Central memory CD4-positive, alpha-beta T cell (primary cell): ENCODE data around the gene SLC24A3.

ENCODE experiments used
- DNase-seq: peaks from one replicate; pipeline ENCODE4 v3.0.0; 2022

Gene SLC24A3

DNA sequence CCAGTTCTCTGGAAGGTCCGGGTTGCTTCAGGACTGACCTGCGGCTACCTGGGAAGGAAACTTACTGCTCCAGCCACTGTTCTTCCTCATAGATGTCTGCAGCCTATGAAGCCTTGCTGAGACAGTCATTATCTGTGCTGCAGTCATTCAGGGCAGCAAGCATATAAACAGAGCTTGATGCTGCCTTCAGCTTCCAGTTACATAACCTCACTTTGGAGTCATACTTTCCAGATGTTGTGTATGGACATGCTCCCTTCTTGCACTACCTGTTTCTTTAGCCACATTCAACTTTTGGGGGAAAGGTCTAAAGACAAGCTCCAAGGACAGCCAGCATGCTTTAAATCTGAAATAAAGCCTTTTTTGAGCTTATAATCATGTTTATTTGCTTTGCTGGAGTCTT lies 98.1 kb downstream of the SLC24A3 start:
- no peak for DNase-seq

- DNase-seq = no peak
Measured at GRCh38 chr20:19313342-19314069, 101.1 kb downstream of the SLC24A3 start.

- DNase-seq = no peak
Measured at GRCh38 chr20:19314621-19315020, 102.2 kb downstream of the SLC24A3 start.

GRCh38 chr20:19317237-19318069 lies 105.0 kb downstream of the SLC24A3 start:
- no peak for DNase-seq

DNA sequence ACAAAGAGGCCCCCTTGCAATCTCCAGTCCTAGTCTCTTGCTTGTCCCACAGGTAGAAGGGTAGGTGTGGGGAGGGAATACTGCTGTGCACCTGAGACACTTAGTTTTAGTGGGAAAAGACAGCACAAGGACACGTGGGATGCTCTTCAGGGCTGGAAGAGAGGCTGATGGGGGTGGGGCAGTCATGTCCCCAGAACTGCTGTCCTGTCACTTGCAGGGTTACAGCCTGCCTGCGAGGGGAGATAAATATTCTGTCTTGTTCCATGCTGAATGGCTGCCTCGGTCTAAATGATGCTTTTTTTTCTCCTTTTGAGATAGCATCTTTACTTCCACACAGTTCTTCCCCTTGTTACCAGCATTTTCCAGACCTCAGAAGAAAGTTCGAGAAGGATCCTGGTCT lies 106.2 kb downstream of the SLC24A3 start:
- DNase-seq = no peak

- DNase-seq = no peak
Measured at GRCh38 chr20:19320005-19320404, 107.6 kb downstream of the SLC24A3 start.

DNA sequence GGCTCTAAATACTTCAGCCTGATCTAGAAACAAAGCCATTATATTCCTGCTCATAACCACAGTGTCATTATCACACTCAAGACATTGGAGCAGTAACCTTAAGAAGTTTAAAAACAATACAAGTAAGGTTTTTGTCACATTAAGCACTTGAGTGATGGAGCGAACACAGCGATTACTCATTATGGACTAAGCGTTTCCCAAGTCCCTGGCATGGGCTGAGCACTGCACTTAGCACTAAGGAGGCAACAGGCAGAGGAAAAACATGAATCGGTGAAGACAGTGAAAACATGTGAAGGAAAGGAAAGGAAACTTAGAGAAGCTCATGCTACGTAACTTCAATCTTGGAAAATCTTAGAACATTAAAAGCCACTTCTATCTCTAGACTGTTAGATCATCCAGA lies 108.7 kb downstream of the SLC24A3 start:
- DNase-seq = no peak

DNA sequence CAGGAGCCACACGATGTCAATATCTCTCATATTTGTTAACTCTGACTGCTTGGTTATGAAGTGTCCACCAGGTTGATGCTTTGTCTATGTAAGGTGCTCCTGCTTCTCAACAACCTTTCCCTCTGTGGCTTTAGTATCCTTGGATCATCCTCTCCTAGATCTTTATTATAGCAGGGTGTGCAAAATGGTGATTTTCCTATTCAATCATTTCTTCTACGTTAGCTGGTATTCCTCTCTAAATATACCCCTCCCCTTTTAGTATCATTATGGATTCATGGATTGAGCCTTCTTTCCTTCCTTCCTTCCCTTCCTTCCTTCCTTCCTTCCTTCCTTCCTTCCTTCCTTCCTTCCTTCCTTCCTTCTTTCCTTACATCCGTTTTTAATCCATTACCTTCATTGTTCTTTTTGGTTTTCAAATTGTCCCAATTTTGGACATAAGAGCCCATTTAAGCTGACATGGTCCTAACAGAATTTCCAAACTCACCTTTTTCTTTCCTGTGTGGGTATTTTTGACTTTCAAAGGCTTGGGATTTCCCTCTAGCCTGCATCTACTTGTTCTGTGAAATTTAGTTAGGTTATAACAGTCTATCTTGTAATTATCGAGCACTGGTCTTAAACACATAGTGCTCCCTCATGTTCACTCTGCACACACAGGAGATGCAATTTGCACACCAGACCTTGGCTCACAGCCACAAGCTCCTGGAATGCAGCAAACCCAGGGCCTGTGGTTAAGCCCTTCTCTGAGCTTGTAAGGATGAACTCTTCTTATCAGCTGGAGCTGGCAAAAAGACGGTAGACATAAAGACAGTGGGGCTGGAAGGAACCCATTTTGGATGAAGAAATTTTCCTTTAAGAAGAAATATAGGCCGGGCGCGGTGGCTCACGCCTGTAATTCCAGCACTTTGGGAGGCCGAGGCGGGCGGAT lies 109.9 kb downstream of the SLC24A3 start:
- DNase-seq = no peak

- DNase-seq = no peak
Measured at GRCh38 chr20:19327401-19327800, 115.0 kb downstream of the SLC24A3 start.

- no peak for DNase-seq
Measured at GRCh38 chr20:19328676-19329075, 116.2 kb downstream of the SLC24A3 start.

DNA sequence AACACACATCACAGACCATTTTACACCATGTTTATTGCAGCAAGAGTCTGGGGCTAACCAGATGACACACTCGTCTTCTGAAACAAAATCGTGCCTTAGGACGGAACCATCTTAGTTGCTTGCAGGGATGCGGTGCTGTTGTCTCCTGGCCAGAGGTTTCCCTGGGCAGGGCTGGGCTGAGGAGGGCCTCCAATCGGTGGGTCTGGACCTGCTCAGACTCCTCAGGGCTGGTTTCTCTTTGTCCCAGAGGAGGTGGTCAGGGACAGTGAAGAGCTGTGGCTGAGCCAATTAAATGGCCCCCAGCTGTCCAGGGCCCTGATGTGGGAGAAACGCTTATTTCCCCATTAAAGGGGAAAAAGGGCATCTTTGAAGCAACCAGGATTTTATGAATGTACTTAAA lies 117.6 kb downstream of the SLC24A3 start:
- no peak for DNase-seq

- no peak for DNase-seq
Measured at GRCh38 chr20:19330731-19331130, 118.3 kb downstream of the SLC24A3 start.

DNA sequence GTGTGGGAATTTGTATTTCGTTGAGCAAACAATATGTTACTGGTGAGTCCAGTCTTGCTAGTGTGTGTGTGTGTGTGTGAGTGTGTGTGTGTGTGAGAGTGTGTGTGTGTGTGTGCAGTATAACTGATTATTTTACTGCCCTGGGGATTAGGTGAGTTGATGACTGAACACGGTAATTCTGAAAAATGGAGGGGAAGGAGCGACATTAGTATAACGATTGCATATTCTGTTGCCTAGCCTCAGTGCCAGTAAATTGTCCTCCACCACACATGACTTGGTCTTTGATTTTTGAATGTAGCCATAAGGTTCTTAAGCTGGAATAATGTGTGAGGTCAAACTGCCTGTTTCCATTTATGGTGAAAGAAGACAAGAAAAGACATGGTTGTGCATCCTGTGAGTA lies 121.1 kb downstream of the SLC24A3 start:
- no peak for DNase-seq

DNA sequence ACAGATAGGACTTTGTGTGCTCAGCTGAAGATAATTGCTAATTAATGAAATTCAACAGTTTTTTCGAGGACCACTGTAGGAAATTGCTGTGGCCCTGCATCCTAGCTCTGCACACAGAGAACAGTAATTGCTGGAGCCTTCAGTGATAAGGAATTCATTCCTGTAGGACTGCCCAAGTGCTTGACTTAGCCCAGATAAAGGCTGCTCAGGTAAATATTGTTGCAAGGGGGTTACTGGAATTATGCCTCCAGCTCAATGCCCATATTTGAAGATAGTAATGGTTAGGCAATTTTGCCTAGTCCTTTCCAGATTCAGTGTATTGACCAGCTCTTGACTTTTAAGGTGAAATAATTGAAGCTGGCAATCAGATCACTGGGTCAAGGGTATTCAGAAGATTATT lies 122.9 kb downstream of the SLC24A3 start:
- DNase-seq = no peak

DNA sequence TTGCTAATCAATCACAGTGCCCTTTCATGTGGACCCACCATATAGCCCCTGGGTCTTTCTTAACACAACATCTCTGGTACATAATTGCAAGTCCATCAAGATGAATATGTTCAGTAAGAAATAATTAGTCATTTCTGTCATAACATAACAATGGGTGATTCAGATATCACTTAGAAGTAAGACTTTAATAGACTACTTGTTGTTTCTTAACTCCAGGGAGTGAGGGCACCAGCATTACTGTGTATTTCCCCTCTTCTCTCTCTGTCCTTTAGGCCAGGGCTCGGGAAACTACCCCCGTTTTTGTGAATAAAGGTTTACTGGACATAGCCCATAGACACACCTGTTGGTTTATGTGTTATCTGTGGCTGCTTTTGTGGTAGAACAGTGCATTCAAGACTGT lies 123.5 kb downstream of the SLC24A3 start:
- DNase-seq = no peak

DNA sequence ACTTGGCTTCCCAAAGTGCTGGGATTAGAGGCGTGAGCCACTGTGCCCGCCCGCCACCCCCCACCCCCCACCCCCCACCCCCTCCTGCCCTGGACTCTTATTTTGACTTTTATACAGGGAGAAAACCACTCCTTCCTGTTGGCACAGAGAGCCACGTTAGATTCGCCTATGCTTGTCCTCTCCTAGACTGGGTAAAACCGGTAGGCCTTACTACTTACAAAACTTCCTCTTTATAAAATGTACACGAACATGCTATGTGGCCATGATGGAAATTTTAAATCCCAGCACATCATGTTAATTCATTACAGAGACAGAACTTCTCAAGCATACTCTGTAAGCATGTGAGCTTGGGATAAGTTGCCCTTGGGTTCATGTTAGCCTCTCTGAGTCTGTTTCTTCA lies 124.2 kb downstream of the SLC24A3 start:
- no peak for DNase-seq

DNA sequence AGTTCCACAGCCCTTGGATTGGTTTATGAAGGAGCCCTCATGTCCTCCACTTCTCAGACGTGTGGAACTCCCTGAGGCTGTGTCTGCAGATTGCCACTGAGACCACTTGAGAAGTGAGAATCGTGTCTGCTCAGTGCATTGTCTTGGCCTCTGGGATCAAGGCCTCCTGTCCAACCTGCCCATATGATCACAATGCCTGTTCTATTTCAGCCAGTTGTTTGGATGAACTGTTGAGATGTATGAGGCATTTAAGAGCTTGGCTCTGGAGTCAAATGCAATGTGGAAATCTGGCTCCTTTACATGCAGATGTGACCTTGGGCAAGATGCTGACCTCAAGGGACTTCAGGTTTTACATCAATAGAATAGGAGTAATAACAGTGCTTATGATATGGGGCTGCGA lies 125.9 kb downstream of the SLC24A3 start:
- no peak for DNase-seq

- no peak for DNase-seq
Measured at GRCh38 chr20:19338960-19339359, 126.5 kb downstream of the SLC24A3 start.

GRCh38 chr20:19341348-19342053 lies 129.1 kb downstream of the SLC24A3 start:
- DNase-seq = no peak

GRCh38 chr20:19344341-19344740 lies 131.9 kb downstream of the SLC24A3 start:
- no peak for DNase-seq

DNA sequence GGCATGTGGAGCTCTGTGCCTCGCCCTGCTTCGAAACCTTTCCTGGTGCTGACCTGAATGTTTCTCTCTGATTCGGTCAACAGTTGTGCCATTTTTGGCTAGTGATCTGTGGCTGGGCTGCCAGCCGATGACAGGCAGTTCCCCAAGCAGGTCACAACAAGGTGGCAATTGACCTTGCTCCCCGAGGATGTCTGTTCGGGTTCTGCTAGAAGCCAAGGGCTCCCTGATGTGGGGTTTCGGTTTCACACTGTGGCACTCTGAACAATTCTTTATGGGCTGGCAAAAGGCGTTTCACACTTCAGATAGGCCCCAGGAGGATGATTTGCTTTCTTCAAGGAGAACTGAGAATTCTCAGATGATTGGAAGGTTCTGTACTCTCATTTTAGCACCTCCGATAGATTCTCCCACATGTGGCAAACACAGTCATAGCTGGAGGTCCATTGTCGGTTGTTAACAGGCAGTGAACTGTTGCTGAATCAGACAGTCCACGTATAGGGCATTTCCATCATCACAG lies 135.6 kb downstream of the SLC24A3 start:
- no peak for DNase-seq

- no peak for DNase-seq
Measured at GRCh38 chr20:19348582-19348981, 136.1 kb downstream of the SLC24A3 start.
